Measurements from ENCODE around the gene JPH4.
"Not testable (repeated sequence)": the region's sequence is repeated elsewhere in the genome, so short reads cannot be mapped to it uniquely, and the experiment has no call there.

GRCh38 chr14:23609411-23610089 lies 31.0 kb upstream of the JPH4 start:
- not testable (repeated sequence) for TF ChIP-seq CTCF, POLR2A (IDR thresholded peaks at IDR 0.05)
